MV-4-11 (cell line): ENCODE measurements around the gene ADCY1.
A peak's percentile ranks its signal among the peaks of the same experiment; 100 is the strongest.

Experiments
- DNase-seq: peaks from one replicate; lab custom pipeline; 2025; lab: John Stamatoyannopoulos, UW

The ADCY1 gene

GRCh38 chr7:45652630-45653029, 78.5 kb downstream of the ADCY1 start:
- DNase-seq, result no peak

GRCh38 chr7:45653209-45653907, 79.2 kb downstream of the ADCY1 start:
- DNase-seq, result no peak

- DNase-seq, result no peak
Observed at GRCh38 chr7:45654341-45654740, 80.2 kb downstream of the ADCY1 start.

GRCh38 chr7:45655539-45655938, 81.4 kb downstream of the ADCY1 start:
- no peak for DNase-seq

- no peak for DNase-seq
Observed at GRCh38 chr7:45656431-45656830, 82.3 kb downstream of the ADCY1 start.

- no peak for DNase-seq
Observed at GRCh38 chr7:45657136-45657889, 83.1 kb downstream of the ADCY1 start.

GRCh38 chr7:45657890-45658715, 83.9 kb downstream of the ADCY1 start:
- no peak for DNase-seq

GRCh38 chr7:45658716-45659495, 84.7 kb downstream of the ADCY1 start:
- no peak for DNase-seq

- DNase-seq, result no peak
Observed at GRCh38 chr7:45659496-45660139, 85.5 kb downstream of the ADCY1 start.

- no peak for DNase-seq
Observed at GRCh38 chr7:45660201-45660900, 86.2 kb downstream of the ADCY1 start.

GRCh38 chr7:45660901-45661211, 86.7 kb downstream of the ADCY1 start:
- DNase-seq, result no peak

- DNase-seq, result no peak
Observed at GRCh38 chr7:45661302-45661995, 87.3 kb downstream of the ADCY1 start.

GRCh38 chr7:45662018-45662417, 87.8 kb downstream of the ADCY1 start:
- no peak for DNase-seq

- no peak for DNase-seq
Observed at GRCh38 chr7:45662540-45663166, 88.5 kb downstream of the ADCY1 start.

- peak; percentile 1 for DNase-seq
Observed at GRCh38 chr7:45663167-45663921, 89.2 kb downstream of the ADCY1 start.

- no peak for DNase-seq
Observed at GRCh38 chr7:45663965-45664633, 89.9 kb downstream of the ADCY1 start.

- DNase-seq, result no peak
Observed at GRCh38 chr7:45665172-45665571, 91.0 kb downstream of the ADCY1 start.

- no peak for DNase-seq
Observed at GRCh38 chr7:45670227-45670626, 96.1 kb downstream of the ADCY1 start.

GRCh38 chr7:45670717-45671116, 96.5 kb downstream of the ADCY1 start:
- no peak for DNase-seq
